HTR-8/SVneo (cell line): Measurements from ENCODE around the gene CD247.

Experiments
- DNase-seq: peaks from one replicate; pipeline ENCODE4 v3.0.0; 2011; ENCODE audit warnings: low spot score, mixed read lengths; ENCODE audit not compliant: insufficient read length
- FAIRE-seq: peaks from 2 replicates; lab custom pipeline; 2011; peaks lifted over from hg19 to GRCh38; lab: Jason Lieb, UNC

CD247 gene

DNA sequence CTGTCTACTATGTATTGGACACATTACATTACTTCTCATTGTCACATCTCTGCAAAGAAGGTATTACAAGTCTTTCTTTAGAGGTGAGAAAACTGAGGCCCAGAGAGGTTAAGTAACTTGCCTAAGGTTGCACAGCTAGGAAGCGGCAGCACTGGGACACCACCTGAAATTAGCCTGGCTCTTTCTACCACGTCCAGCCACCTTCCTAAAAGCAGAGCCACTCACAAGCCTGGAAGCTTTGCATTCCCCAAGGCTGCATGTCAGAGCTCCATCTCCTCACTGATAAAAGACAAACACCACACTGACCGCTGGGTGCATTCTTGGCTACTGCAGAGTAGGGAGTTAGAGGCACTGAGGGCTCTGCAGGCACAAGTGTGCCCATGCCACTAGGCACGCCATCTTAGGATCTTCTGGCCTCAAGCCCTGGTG is 2.4 kb downstream of the CD247 start:
- DNase-seq (no peak), FAIRE-seq (no peak)

- DNase-seq (no peak), FAIRE-seq (no peak)
Measured at GRCh38 chr1:167515461-167515860, 2.9 kb downstream of the CD247 start.

DNA sequence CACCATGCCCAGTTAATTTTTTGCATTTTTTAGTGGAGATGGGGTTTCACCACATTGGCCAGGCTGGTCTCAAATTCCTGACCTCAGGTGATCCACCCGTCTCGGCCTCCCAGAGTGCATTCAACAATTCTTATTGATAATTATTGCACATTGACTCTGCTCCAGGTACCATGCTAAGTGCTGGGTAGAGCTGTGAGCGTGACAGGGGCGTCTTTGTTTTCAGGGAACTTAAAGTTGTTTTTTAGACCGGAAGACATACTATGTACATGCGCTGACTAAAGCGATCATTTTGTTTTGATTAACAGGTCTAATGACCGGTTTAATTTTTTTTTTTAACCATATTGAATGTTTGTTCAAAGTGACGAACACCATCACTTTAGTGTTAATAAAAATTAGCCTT is 4.0 kb downstream of the CD247 start:
- FAIRE-seq (no peak), DNase-seq (no peak)

GRCh38 chr1:167512046-167512654 is 6.2 kb downstream of the CD247 start:
- no peak for FAIRE-seq
- no peak for DNase-seq

- no peak for FAIRE-seq
Measured at GRCh38 chr1:167511374-167511986, 6.8 kb downstream of the CD247 start.

DNA sequence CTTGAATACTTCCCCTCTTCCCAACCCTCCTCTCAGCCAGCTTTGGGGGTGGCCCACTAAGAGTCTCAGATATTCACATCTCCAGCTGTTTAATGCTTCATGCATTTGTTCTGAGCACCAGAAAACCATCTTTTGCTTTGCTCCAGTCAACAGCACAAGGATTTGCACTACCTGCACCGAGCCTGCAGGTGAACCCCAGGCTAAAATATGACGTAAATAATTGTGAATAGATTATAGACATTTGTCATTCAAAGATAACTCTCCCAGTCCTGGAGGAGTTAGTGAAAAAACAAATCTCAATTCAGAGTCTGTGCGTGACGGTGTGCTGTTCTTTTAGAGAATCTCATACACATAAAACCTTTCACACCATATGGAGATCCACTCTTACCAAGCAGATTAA is 7.4 kb downstream of the CD247 start:
- FAIRE-seq: no peak
- no peak for DNase-seq

More at GRCh38 chr1:167511374-167511986, 6.8 kb downstream of the CD247 start:
- no peak for DNase-seq

DNA sequence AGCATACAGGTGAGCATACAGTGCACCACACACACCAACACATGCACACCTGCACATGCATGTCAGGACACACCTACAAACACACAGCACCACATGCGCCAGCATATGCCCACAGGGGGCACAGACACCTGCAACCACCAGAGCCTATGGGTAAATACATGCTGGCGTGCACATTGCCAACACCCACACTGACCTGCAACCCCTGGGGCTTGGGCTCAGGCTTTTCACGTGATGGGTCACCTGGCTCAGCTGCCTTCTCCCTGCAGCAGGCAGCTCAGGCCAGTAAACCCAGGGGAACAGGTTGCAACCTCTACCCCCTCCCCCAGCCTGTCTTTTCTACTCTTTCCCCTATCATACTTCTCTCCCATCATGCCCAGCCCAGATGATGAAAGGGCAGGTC is 8.1 kb downstream of the CD247 start:
- DNase-seq: no peak
- no peak for FAIRE-seq

DNA sequence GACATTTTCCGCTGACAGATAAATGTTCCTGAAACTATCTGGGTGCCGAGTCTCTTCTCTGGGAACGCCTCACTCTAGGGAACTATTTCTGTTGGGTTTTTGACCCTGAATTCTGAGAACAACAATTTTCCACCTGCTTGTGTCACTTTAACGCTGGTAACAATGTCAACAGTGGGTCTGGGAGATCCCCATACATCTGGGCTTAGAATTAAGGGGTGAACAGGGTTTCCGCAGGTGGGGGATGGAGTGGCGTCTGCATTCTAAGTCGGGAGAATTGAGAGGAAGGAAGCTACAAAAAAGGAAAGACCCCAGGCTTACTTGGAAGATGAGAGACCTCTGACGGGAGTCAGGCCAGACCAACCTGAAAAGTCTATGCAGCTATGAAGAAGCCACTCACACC is 8.7 kb downstream of the CD247 start:
- FAIRE-seq: no peak
- no peak for DNase-seq

DNA sequence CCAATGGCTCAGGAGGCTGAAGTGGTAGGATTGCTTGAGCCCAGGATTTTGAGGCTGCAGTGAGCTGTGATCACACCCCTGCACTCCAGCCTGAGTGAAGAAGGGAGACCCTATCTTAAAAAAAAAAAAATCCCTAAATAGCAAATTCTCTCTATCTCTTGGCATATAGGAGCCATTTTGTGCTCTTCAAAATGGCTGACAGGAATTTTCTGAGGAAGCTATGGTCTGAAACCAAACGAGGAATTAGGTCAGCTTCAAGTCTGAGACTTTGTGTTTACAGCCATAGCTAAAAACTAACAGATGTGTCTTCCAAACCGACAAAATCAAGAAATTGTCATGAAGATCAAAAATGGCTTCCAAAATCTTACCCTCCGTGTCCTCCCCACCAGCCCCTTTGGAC is 10.6 kb downstream of the CD247 start:
- no peak for FAIRE-seq

DNA sequence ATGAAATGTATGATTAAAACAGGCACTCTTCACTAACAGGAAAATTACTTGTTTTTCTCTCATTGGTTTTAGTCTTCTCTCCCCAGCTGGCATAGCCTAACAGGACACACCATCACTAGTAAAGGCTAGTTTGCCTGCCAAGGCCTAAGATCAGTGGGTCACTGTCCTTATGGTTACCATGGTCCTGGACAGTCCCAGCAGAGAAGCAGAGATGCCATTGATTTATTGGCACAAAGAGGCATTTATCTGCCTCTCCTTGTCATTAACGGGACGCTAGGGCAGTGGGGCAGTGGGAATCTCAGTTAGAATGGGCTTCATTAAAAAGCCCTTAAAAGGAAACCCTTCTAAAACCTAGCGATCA is 13.9 kb downstream of the CD247 start:
- FAIRE-seq (no peak), DNase-seq (no peak)

More for the DNA sequence above, 10.6 kb downstream of the CD247 start:
- DNase-seq: no peak

DNA sequence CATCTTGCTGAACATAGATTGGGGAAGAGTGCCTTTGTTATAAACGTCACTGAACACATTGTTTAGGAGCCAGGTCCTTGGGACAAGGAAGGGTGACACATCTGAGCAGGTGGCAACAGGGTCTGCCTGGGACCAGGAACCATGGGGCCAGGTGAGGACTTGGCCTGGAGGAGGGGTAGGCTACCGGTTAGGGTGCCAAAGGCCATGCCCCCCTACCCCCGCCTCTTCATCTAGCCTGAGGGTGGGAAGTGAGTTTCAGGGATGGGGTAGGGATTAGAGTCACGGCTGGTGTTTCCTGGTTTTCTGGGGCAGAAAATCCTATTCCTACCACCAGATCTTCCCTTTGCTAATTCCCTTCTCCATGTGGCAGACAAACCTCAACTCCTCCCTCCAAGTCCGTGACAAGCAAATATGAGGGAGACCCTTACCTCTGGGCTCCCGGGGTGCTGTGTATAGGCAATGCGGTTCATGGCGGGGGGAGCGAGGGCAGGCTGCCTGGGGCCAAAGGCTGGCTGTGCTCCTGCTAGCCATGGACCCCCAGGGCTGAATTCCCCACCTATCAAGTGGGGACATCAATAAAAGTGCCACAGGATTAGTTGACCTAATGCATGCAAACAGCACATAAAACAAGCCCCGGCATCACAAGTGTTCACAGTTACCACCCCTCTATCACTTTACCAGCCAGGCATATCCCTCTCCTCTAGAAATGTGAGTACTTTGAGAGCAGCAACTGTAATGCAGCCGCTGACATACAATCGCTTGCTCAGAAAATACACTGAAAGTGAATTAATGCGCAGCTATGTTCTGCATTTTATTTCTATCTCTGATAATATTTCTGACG is 14.5 kb downstream of the CD247 start:
- FAIRE-seq (no peak), DNase-seq (no peak)

- FAIRE-seq: no peak
- DNase-seq: no peak
Measured at GRCh38 chr1:167502719-167503462, 15.4 kb downstream of the CD247 start.

DNA sequence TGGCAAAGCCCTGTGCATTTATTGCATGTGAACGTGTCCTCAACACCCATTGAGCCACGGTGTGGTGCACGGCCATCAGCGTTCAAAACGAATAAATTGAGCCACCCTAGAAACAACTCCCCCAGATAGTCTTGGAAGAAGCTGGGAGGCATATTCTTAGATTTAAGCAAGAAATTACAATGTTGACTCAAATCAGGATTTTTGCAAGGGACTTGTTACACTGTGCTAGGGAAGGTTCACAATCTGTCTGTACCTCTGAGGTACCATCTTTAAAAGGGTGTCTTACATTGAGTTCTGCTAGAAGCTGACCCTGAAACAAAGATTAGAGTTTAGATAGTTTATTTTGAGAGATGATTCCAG is 16.2 kb downstream of the CD247 start:
- DNase-seq (no peak), FAIRE-seq (no peak)

DNA sequence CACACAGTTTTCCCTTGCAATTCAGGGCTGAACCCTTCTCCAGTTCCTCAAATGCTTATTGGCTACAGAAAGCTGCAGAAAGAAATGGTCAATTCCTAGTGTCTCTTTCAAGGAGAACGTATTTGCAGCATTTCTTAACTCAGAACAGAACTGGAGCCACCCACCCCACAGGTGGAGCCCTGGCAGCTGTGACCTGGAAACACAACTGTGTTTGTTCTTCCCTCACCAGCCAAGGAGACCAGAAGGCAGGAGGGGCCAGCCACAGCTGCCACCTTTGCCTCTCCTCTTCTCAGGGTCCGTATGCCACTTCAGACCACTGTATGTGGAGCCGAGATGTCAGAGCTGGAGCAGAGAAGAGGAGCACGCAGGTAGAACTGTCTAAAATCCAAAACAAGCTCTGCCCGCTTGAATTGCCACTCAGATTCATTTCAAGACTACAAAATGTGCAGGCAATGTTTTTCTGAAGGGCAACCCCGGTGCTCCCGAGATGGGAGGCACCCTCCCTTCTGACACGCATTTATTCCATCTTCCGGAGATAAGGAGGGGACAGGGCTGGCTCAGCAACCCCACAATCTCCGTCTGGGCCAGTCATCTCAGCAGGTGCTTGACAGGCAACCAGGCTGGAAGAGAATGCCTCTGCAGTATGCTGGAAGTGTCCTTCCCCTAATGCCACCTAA is 16.7 kb downstream of the CD247 start:
- FAIRE-seq (no peak), DNase-seq (no peak)

GRCh38 chr1:167500283-167500860 is 18.0 kb downstream of the CD247 start:
- DNase-seq (no peak), FAIRE-seq (no peak)

- DNase-seq (no peak), FAIRE-seq (no peak)
Measured at GRCh38 chr1:167499664-167500101, 18.6 kb downstream of the CD247 start.

DNA sequence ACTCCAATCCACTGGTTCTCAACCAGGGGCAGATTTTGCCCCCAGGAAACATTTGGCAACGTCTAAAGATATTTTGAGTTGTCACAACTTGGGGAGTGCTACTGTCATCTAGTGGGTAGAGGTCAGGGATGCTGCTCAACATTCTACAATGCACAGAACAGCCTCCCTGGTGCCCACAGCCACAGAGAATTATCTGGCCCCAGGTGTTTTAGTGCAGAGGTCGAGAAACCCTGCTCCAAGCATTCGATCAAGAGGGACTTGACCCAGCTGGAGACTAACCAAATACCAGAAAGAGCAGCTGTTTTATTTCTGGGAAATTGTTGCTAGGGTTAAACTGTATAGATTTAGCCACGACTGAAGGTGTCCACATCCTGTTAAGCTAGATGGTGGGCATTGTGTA is 19.2 kb downstream of the CD247 start:
- no peak for DNase-seq
- no peak for FAIRE-seq

DNA sequence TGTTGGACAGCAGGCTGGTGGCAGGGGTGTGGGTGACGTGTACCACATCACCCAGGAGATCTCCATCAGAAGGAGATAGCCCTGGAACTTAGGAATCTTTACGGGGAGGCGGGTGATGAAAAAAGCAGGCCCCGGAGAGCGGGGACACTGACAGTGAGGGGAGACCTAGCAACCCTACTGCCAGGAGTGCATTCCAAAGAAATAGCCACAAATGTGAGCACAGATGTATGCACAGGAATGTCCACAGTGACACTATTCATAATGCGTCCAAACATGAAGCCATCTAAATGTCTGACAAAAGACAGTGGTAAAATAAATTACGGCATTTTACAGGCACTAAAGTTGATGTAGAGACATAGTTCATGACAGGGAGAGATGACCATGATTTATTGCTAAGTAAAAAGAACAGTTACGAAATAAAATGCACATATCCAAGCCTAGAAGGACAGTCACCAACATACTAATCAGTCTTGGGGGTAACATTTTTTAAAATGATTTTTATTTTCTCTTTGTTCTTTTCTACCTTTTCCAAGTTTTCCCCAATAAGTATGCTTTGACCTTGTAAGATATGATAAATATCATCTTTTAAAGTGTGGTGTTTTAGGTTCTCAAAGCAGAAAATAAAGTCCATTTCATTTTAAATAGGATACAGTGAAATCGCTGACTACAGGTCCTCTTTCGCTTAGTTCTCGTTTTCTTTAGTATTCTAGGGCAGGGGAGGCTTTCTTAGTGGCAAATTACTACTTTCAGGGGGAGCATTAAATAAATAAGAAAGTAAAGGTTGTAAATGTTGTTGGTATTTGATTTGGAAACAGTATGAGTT is 21.3 kb downstream of the CD247 start:
- DNase-seq: no peak
- FAIRE-seq: peak; percentile 28

- FAIRE-seq: no peak
- DNase-seq: no peak
Measured at GRCh38 chr1:167493372-167493771, 25.0 kb downstream of the CD247 start.
